HG02610 (cell line): Measurements from ENCODE around the gene ABCD4.
"Not testable (repeated sequence)": the region's sequence is repeated elsewhere in the genome, so short reads cannot be mapped to it uniquely, and the experiment has no call there.

Experiments used
- ATAC-seq: cut with Tn5 transposase; IDR thresholded peaks from one replicate; pipeline ENCODE4 v1.9.1; 2021; ENCODE audit warnings: mild to moderate bottlenecking, moderate library complexity; ENCODE audit not compliant: unreplicated experiment

The ABCD4 gene

DNA sequence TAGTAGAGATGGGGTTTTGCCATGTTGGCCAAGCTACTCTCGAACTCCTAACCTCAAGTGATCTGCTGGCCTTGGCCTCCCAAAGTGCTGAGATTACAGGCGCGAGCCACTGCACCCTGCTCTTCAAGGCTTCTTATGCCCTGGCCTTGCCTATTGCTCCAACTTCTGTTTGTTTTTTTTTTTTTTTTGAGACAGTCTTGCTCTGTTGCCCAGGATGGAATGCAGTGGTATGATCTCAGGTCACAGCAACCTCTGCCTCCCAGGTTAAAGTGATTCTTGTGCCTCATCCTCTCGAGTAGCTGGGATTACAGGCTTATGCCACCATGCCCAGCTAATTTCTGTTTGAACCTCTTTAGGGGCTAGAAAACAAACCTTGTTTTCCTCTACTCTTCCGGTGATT, 6.0 kb upstream of the ABCD4 start:
- ATAC-seq, result no peak

DNA sequence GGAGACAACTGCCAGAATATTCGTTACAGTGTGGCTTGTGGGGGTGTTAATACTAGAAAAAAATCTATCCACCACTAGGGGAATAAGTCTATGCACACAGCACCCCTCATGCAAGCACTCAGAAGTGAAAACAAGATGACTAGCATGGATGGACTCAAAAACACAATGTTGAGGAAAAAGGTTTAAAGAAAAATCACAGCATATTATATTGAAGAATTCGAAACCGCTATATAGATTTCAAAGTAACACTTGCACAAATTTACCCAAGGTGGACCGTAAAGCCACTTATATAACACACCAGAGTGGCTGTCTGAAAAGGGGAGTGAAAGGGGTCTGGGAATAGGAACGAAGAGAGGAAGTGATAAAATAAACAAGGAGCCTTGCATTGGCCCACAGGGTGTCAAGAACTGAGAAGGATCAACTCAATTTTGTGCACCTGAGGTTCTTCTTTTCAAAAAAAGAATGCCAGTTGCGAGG, 544 bp downstream of the ABCD4 start:
- ATAC-seq, result peak; percentile 32

GRCh38 chr14:74301594-74302151, 1.1 kb downstream of the ABCD4 start:
- no peak for ATAC-seq

DNA sequence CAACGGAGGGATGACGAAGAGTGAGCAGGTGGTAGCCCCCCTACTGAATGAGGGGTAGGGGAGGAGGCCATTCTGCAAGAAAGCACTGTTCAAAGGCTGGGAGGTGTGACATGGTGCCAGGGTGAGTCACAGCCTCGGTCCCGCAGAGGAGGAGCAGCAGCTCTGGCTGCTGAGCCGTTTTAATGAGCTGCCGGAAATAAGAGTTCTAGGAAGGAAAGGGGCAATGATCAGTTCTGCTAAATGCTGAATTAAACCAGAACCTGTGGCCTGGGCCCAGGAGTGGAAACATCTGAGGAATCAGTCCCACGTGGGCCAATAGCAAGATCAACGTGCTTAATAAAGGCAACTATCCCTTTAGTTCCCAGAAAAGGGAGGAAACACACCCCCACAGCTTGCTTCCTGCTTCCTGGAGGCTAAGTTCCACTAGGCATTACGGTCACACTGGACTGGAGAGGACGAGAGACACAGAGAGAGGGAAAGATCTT, 3.6 kb downstream of the ABCD4 start:
- no peak for ATAC-seq

- ATAC-seq, result no peak
Observed at GRCh38 chr14:74297986-74298385, 4.7 kb downstream of the ABCD4 start.

DNA sequence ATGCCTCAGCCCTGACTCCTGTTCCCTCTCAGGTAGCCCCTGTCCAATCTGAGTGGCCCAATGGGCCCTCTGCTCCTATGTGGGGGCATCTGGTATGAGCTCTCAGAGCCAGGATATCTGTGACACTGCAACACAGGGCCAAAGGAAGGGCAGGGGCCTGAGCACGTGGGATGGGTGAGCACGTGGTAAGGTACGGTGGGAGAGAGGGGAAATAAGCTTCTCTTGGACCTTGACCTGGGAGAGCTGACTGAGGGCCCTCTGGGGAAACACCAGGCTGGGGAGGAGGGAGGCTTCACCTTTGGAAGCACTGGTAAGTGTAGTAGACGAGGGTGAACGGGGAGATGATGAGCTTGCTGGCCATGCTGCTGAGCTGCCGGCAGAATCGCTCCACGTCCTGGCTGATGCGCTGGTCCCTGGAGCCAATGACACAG, 6.7 kb downstream of the ABCD4 start:
- ATAC-seq, result no peak

DNA sequence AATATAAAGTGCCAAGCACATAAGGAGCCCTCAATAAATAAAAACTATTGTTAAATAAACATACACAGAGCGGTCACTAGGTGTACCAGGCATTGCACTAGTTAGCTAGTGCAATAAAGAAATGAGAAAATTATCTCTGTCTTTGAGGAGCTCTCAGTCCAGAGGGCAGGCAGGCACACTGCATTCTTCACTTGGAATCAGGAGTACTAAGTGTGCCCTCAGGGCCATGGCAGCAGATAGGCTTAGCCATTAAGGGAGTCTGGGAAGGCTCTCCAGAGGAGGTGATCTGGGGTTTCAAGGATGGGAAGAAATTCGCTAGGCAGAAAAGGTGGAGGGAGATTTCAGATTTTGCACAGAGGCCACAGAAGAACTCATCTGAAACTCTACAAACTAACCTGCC, 9.1 kb downstream of the ABCD4 start:
- no peak for ATAC-seq

DNA sequence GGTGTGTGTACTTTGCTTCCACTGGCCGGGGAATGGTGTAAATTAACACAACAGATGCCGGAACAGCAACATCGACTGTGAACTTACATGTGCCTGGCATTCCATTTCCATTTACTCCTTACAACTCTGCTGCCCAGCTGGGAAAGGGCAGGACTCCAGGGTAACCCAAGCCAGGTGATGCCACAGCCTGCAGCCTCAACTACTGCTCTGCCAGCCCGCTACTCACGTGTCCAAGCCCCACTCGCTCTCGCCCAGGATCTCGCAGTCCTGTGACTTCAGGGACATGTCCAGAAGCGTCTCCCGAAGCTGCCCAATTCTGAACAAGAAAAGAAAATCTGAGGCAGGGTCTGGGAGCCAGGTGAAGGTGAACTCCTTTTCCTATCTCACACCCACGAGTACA, 10.7 kb downstream of the ABCD4 start:
- ATAC-seq, result no peak

GRCh38 chr14:74290415-74290814, 12.3 kb downstream of the ABCD4 start:
- ATAC-seq, result no peak

- no peak for ATAC-seq
Observed at GRCh38 chr14:74289801-74290200, 12.9 kb downstream of the ABCD4 start.

- no peak for ATAC-seq
Observed at GRCh38 chr14:74286736-74287135, 16.0 kb downstream of the ABCD4 start.

GRCh38 chr14:74281069-74281468, 21.7 kb downstream of the ABCD4 start:
- ATAC-seq, result no peak

DNA sequence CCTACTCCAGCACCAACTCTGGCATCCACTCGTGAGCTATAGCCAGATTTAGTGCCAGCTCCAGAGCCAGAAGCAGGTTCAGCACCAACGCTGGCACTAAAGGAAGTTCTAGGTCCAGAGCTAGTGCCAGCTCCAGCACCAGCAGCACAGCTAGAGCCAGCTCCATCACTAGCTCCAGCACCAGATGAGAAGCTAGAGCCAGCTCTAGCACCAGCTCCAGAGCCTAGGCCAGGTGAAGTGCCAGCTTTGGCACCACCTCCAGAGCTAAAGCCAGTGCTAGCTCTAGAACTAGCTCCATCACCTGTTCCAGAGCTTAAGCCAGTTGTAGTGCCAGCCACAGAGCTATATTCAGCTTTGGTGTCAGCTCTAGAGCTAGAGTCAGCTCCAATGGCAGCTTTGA, 24.7 kb downstream of the ABCD4 start:
- ATAC-seq, result no peak

DNA sequence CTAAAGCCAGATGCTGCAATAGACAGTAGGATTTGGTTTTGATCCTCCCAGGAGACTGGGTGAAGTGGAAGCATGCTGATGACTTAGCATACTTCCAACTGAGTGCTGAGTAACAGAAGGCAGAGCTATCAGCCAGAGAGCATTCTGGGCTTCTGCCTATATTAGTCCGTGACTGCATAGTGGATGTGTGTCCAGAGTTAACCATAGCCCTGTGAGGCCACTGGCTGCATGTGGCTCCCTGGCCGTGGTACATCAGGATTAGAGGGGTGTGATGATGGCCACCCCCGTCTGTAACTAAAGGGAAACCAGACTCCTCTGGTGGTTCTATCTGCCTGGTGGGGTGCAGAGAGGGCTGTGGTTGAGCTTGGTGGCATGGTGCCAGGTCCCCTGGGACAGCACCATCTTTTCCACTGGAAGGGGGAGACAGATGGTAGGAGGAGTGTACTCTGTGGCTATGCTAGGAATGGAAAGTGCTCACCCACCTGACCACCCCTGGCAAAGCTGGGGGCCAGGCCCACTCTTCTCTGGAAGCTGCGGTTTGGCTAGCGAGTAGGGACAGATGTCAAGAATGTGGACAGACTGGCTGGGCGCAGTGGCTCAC, 27.4 kb downstream of the ABCD4 start:
- ATAC-seq, result no peak

GRCh38 chr14:74271365-74271764, 31.4 kb downstream of the ABCD4 start:
- no peak for ATAC-seq

DNA sequence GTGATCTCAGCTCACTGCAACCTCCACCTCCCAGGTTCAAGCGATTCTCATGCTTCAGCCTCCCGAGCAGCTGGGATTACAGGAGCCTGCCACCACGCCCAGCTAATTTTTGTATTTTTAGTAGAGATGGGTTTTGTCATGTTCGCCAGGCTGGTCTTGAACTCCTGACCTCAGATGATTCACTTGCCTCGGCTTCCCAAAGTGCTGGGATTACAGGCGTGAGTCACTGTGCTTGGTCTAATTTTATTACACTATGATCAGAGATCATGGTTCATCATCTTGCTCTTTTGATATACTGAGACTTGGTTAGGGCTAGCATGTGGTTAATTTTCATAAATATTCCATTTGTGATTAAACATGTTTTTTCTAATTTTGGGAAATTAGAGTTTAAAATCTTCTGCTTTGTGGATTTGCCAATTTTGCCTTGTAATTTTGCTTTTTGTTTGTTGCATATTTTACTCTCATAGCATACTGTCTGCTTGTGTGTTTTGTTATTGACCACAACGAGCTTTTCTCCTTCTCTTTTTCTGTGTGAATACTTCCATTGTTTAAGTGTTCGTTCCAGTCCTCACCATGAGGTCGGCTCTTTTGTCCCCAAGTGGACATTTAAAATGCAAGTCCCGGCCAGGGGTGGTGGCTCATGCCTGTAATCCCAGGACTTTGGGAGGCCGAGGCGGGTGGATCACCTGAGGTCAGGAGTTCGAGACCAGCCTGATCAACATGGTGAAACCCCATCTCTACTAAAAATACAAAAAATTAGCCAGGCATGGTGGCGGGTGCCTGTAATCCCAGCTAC, 32.2 kb downstream of the ABCD4 start:
- ATAC-seq, result not testable (repeated sequence)

- ATAC-seq, result no peak
Observed at GRCh38 chr14:74267588-74267987, 35.1 kb downstream of the ABCD4 start.

GRCh38 chr14:74265301-74265965, 37.3 kb downstream of the ABCD4 start:
- no peak for ATAC-seq

GRCh38 chr14:74263921-74264320, 38.8 kb downstream of the ABCD4 start:
- no peak for ATAC-seq

DNA sequence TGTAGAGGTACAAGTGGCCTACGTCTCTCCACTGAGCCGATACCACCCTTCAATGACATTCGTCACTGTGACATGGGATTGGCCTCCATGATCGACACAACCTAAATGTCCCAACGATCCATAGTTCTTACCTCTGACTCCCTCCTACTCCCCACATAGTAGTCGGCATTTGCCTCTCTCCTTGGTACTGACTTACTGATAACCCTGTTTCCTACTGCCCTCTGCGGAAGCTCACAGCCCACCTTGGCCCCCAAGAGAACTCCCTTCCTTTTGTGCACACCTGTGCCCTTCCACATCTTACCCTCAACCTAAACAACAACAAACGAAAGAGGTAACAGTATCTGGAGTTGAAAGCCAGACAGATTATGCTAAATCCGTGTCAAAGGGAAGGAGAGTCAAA, 39.6 kb downstream of the ABCD4 start:
- no peak for ATAC-seq

DNA sequence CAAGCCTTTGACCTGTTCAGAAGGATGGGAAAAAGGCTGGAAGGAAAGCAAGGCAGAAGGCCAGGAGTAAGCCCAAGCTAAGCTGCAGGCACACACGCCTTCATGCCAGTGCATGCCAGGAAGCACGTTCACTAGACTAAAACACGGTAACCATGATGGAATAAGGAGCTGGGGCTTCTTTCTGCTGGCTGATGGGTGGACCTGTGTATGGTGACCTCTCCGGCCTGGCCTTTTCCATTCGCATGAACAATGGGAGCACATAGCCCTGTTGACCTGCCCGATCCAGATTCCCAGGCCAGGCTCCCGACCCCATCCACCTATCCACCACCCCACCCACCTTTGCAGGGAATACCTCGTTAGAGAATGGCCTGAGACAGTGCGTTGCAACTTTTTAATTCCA, 40.7 kb downstream of the ABCD4 start:
- no peak for ATAC-seq
